Gastroesophageal sphincter (tissue), 4 donors: ENCODE data around the gene MEAF6. TPM values are rescaled to one million over a fixed set of nuclear protein-coding genes. Genes with fewer than 3 reads are reported as not detected.
A peak's percentile ranks its signal among the peaks of the same experiment; 100 is the strongest.

Source experiments
- ATAC-seq: fragments of 150-250 bp; one replicate; pipeline ENCODE4 v1.9.1; 2016; ENCODE audit warnings: mild to moderate bottlenecking, moderate library complexity
- H3K27ac ChIP-seq, 4 donors: fragments of 200-600 bp; sonication (generic) in 3 of 4; 1 replicate in 3 of 4; 2 replicates in 1 of 4; pipeline ENCODE4 v1.5.1; 2016 to 2019
- H3K27me3 ChIP-seq: fragments of 200-600 bp; sonication (generic); one replicate; pipeline ENCODE4 v1.5.1; 2019
- H3K36me3 ChIP-seq, 2 donors: fragments of 200-600 bp; sonication (generic); one replicate each; pipeline ENCODE4 v1.5.1; 2019; ENCODE audit warnings: control low read depth in 1 of 2
- H3K4me1 ChIP-seq, 3 donors: fragments of 200-600 bp; sonication (generic); 1 replicate in 2 of 3; 2 replicates in 1 of 3; pipeline ENCODE4 v1.5.1; 2016 to 2019; ENCODE audit warnings: control low read depth in 2 of 3
- H3K4me3 ChIP-seq, 2 donors: fragments of 200-600 bp; sonication (generic); one replicate each; pipeline ENCODE4 v1.5.1; 2019; ENCODE audit warnings: mild to moderate bottlenecking in 1 of 2, moderate library complexity in 1 of 2
- H3K9me3 ChIP-seq, 3 donors: fragments of 200-600 bp; sonication (generic); one replicate each; pipeline ENCODE4 v1.5.1; 2017 to 2019; ENCODE audit warnings: control low read depth in 2 of 3
- EP300 ChIP-seq: sonication (generic); formaldehyde crosslinking; IDR thresholded peaks from one replicate; pipeline ENCODE4 v1.6.1; 2017; ENCODE audit warnings: antibody characterized with exemption, mild to moderate bottlenecking
- POLR2A ChIP-seq, 2 donors: fragments of 450-650 bp; IDR thresholded peaks; one replicate each; pipeline ENCODE4 v1.6.1; 2017; ENCODE audit warnings: antibody characterized with exemption in 2 of 2, mild to moderate bottlenecking in 2 of 2, moderate library complexity in 1 of 2
- POLR2AphosphoS5 ChIP-seq: sonication (generic); formaldehyde crosslinking; IDR thresholded peaks from one replicate; pipeline ENCODE4 v1.6.1; 2017; ENCODE audit warnings: antibody characterized with exemption
- WGBS, 2 donors: methylation state at CpG; one replicate each; pipeline ENCODE4 v1.1.5; 2018; ENCODE audit warnings: low coverage in 1 of 2; 5-methylcytosine and 5-hydroxymethylcytosine counted together
- total RNA-seq, 4 donors: library from RNA; depleted of rRNA; stranded (reverse); fragments of >200 nt; gene quantifications; one replicate each; pipeline ENCODE4 v1.1.0, GENCODE V29; 2016
- TF ChIP-seq, protein P1 (sequence below), 4 experiments: fragments of 200-600 bp in 2 of 4; fragments of 450-650 bp in 2 of 4; sonication (generic) in 1 of 4; IDR thresholded peaks; one replicate each; pipeline ENCODE4 v1.5.1; 2017 to 2019; ENCODE audit warnings: antibody characterized with exemption in 4 of 4, mild to moderate bottlenecking in 2 of 4, moderate library complexity in 2 of 4

MEAF6 gene
- total RNA-seq, 4 donors from 2014 or later, result 89.7 to 129 (median 100) TPM

GRCh38 chr1:37553927-37554808 lies 39.6 kb upstream of the MEAF6 start, which contains the start of gene SNIP1:
SNIP1 (minus strand) TSS chr1:37554293; CDS start chr1:37554229, 64 bp downstream.
- Histone ChIP-seq H3K4me1 (peaks cover 0 to 63% (median 19%) of the 10 kb centered on the region in 3 donors), H3K27me3 (no peaks in the 10 kb centered on the region), H3K4me3 (peak within 1 kb of the TSS; percentile 91 to 99), H3K36me3 (peaks cover 0 to 42% of the 10 kb centered on the region in 2 donors), H3K27ac (peak within 1 kb of the TSS; percentile 89 to 94 (median 92)), H3K9me3 (no peaks in the 10 kb centered on the region)
- 25 to 56% methylated on average over 5 to 9 of the region's 54 CpGs for WGBS, 2 donors
- TF ChIP-seq POLR2A (IDR thresholded peaks at IDR 0.05) (peak; percentile 69 to 82), POLR2AphosphoS5 (peak; percentile 96), EP300 (no peak)
- TF ChIP-seq, protein P1, sequence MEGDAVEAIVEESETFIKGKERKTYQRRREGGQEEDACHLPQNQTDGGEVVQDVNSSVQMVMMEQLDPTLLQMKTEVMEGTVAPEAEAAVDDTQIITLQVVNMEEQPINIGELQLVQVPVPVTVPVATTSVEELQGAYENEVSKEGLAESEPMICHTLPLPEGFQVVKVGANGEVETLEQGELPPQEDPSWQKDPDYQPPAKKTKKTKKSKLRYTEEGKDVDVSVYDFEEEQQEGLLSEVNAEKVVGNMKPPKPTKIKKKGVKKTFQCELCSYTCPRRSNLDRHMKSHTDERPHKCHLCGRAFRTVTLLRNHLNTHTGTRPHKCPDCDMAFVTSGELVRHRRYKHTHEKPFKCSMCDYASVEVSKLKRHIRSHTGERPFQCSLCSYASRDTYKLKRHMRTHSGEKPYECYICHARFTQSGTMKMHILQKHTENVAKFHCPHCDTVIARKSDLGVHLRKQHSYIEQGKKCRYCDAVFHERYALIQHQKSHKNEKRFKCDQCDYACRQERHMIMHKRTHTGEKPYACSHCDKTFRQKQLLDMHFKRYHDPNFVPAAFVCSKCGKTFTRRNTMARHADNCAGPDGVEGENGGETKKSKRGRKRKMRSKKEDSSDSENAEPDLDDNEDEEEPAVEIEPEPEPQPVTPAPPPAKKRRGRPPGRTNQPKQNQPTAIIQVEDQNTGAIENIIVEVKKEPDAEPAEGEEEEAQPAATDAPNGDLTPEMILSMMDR (IDR thresholded peaks at IDR 0.05), result peak in 1 of 4 experiments; percentile 13
- peak; percentile 93 for ATAC-seq

DNA sequence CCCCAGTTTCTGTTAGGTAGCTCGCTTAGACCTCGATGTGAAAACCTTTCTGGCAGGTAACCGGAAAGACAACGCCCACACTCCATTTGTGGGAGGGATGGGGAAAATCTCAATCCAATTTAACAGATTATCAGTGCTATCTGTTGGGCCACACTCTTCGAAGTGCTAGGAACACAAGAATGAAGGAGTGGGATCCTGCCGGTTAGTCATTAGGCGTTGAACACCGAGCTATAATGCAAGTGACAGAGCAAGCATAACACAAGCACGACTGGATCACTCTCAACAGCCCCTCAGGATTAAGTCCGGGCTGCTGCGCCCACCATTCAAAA lies 39.0 kb upstream of the MEAF6 start:
- H3K9me3 ChIP-seq, result no peaks in the 10 kb centered on the region
- TF ChIP-seq POLR2A (IDR thresholded peaks at IDR 0.05), result no peak
- no peak for TF ChIP-seq POLR2AphosphoS5
- TF ChIP-seq EP300, result no peak
- TF ChIP-seq, protein P1 (IDR thresholded peaks at IDR 0.05), result no peak
- H3K27ac ChIP-seq, result peak overlapping the region; percentile 89 to 94 (median 92)
- no peak for ATAC-seq
- H3K27me3 ChIP-seq, result no peaks in the 10 kb centered on the region
- peak overlapping the region; percentile 91 to 99 for H3K4me3 ChIP-seq
- peaks cover 0 to 41% of the 10 kb centered on the region in 2 donors for H3K36me3 ChIP-seq
- WGBS, 2 donors, result 0 to 8% methylated on average over 7 to 11 of the region's 11 CpGs
- peaks cover 0 to 63% (median 19%) of the 10 kb centered on the region in 3 donors for H3K4me1 ChIP-seq

GRCh38 chr1:37549341-37549740 lies 34.8 kb upstream of the MEAF6 start:
- peaks cover 0 to 41% (median 8%) of the 10 kb centered on the region in 3 donors for H3K4me1 ChIP-seq
- WGBS, 2 donors, result 80 to 95% methylated on average over 1 to 6 of the region's 6 CpGs
- H3K9me3 ChIP-seq, result no peaks in the 10 kb centered on the region
- TF ChIP-seq, protein P1 (IDR thresholded peaks at IDR 0.05), result no peak
- no peak for TF ChIP-seq EP300
- TF ChIP-seq POLR2A (IDR thresholded peaks at IDR 0.05), result no peak
- no peak for ATAC-seq
- H3K4me3 ChIP-seq, result no peak overlapping the region
- H3K27ac ChIP-seq, result no peak overlapping the region
- H3K36me3 ChIP-seq, result peaks cover 0 to 80% of the 10 kb centered on the region in 2 donors
- no peaks in the 10 kb centered on the region for H3K27me3 ChIP-seq

DNA sequence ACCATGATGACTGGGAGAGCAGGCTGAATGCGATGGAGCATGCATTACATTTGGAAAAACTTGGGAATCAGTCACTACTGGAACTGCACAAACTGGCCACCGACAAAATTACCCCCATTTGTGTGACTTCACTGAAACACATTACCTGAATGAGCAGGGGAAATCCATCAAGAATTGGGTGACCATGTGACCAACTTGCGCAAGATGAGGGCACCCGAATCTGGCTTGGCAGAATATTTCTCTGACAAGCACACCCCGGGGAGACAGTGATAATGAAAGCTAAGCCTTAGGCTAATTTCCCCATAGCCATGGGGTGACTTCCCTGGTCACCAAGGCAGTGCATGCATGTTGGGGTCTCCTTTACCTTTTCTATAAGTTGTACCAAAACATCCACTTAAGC lies 30.5 kb upstream of the MEAF6 start:
- H3K27me3 ChIP-seq, result no peaks in the 10 kb centered on the region
- 76% methylated on average over 5 of the region's 5 CpGs; no CpG with 5 or more reads in 1 of the 2 donors for WGBS, 2 donors
- no peak for TF ChIP-seq EP300
- ATAC-seq, result no peak
- H3K4me3 ChIP-seq, result no peak overlapping the region
- peaks cover 0 to 8% (median 0%) of the 10 kb centered on the region in 3 donors for H3K4me1 ChIP-seq
- H3K27ac ChIP-seq, result no peak overlapping the region
- H3K9me3 ChIP-seq, result no peaks in the 10 kb centered on the region
- H3K36me3 ChIP-seq, result peaks cover 0 to 96% of the 10 kb centered on the region in 2 donors

DNA sequence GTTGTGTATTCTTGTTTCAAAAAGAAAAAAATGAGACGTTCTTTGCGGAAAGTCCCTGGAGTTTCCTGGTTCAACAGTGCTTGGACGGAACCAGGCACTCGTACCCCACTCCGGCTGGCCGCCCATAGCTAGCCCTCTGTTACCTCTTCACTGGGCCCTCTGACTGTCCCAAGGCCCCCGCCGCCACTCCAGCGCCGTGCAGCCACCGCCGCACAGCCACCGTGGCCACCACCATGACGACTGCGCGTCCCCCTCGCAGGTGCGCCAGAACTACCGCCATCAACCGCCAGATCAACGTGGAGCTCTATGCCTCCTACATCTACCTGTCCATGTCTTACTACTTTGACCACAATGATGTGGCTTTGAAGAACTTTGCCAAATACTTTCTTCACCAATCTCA lies 30.0 kb upstream of the MEAF6 start:
- TF ChIP-seq, protein P1 (IDR thresholded peaks at IDR 0.05), result no peak
- TF ChIP-seq POLR2A (IDR thresholded peaks at IDR 0.05), result no peak
- no peak for TF ChIP-seq POLR2AphosphoS5
- no peak for TF ChIP-seq EP300
- Histone ChIP-seq H3K4me3 (no peak overlapping the region), H3K36me3 (peaks cover 4 to 97% of the 10 kb centered on the region in 2 donors), H3K9me3 (no peaks in the 10 kb centered on the region), H3K27me3 (no peaks in the 10 kb centered on the region), H3K4me1 (peaks cover 0 to 3% (median 0%) of the 10 kb centered on the region in 3 donors), H3K27ac (no peak overlapping the region)
- ATAC-seq, result no peak
- WGBS, 2 donors, result 67 to 99% methylated on average over 3 to 20 of the region's 21 CpGs
